ENCODE measurements around the gene DICER1.

The DICER1 gene

GRCh38 chr14:95121911-95122620, 35.3 kb downstream of the DICER1 start:
- no peak for DNase-seq

GRCh38 chr14:95119336-95119735, 38.0 kb downstream of the DICER1 start:
- DNase-seq: no peak

- no peak for DNase-seq
These were observed 39.2 kb downstream of the DICER1 start for GRCh38 chr14:95117937-95118721.

- no peak for DNase-seq
These were observed 43.9 kb downstream of the DICER1 start for GRCh38 chr14:95113476-95113875.

GRCh38 chr14:95111507-95112164, 45.7 kb downstream of the DICER1 start:
- DNase-seq: no peak

GRCh38 chr14:95110178-95110577, 47.2 kb downstream of the DICER1 start:
- DNase-seq: no peak

- no peak for DNase-seq
These were observed 49.6 kb downstream of the DICER1 start for GRCh38 chr14:95107711-95108110.

GRCh38 chr14:95106971-95107370, 50.4 kb downstream of the DICER1 start:
- DNase-seq: no peak

GRCh38 chr14:95104911-95105310, 52.4 kb downstream of the DICER1 start:
- no peak for DNase-seq

- no peak for DNase-seq
These were observed 54.7 kb downstream of the DICER1 start for GRCh38 chr14:95102680-95103044.

- DNase-seq: no peak
These were observed 55.3 kb downstream of the DICER1 start for GRCh38 chr14:95101736-95102679.

GRCh38 chr14:95098984-95099599, 58.2 kb downstream of the DICER1 start:
- DNase-seq: peak; percentile 8 to 38

GRCh38 chr14:95097385-95097784, 59.9 kb downstream of the DICER1 start:
- DNase-seq: no peak

- no peak for DNase-seq
These were observed 60.9 kb downstream of the DICER1 start for GRCh38 chr14:95096476-95096875.

- no peak for DNase-seq
These were observed 61.3 kb downstream of the DICER1 start for GRCh38 chr14:95095996-95096395.

- DNase-seq: no peak
These were observed 64.6 kb downstream of the DICER1 start for GRCh38 chr14:95092723-95093122.

- DNase-seq: no peak
These were observed 65.7 kb downstream of the DICER1 start for GRCh38 chr14:95091581-95091980.

- DNase-seq: no peak
These were observed 68.7 kb downstream of the DICER1 start for GRCh38 chr14:95088665-95089064.

GRCh38 chr14:95087619-95088018, 69.7 kb downstream of the DICER1 start:
- DNase-seq: no peak

- DNase-seq: no peak
These were observed 72.0 kb downstream of the DICER1 start for GRCh38 chr14:95085321-95085720.

- no peak for DNase-seq
These were observed 78.5 kb downstream of the DICER1 start for GRCh38 chr14:95078867-95079266.

GRCh38 chr14:95077345-95077744, 80.0 kb downstream of the DICER1 start:
- DNase-seq: no peak
